GM19328 (cell line): ENCODE measurements around the gene CLEC2D.
"Not testable (repeated sequence)": the region's sequence is repeated elsewhere in the genome, so short reads cannot be mapped to it uniquely, and the experiment has no call there.

Source experiments
- ATAC-seq: cut with Tn5 transposase; IDR thresholded peaks from one replicate; pipeline ENCODE4 v1.9.1; 2021; ENCODE audit warnings: mild to moderate bottlenecking, moderate library complexity; ENCODE audit not compliant: unreplicated experiment

The CLEC2D gene, protein sequence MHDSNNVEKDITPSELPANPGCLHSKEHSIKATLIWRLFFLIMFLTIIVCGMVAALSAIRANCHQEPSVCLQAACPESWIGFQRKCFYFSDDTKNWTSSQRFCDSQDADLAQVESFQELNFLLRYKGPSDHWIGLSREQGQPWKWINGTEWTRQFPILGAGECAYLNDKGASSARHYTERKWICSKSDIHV

DNA sequence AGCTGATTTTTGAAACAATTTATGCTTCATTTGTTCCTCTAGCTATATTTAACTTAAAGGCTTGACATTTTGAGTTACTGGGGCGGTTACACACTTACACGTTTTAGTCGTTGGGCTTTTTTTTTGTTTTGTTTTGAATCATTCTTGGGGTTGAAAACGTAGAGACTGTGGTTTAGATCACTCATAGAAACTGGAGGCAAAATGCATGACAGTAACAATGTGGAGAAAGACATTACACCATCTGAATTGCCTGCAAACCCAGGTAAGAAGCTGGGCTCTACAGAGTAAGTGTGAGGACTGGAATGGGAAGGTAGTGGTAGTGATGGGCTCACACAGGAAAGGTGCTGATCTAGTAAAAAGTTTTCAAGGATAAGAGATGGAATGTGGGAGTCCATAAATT is at the start of gene CLEC2D:
Gene CLEC2D, plus strand, starts transcription at position 180 of the 400 bp plus-strand sequence. Its CDS starts 22 bp downstream, at position 202.
- ATAC-seq: peak; percentile 45

DNA sequence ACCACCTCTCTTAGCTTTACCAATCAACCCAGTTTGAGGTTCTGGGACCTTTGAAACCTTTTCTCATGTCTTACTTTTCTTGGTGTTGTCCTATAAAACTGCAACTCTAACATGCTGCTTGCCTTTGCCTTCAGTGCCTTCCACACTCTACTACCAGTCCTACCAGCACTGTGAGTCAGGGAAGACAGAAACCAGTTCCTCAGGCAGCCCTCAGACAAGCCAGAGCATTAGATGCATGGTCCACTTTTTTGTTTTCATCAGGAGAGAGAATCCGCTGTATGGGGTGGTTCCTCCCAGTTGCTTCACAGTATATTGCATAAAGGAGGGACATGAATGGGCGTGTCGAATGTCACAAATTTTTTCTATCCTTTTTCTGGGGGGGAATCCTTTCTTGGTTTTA is 44.5 kb upstream of the CLEC2D start:
- no peak for ATAC-seq

DNA sequence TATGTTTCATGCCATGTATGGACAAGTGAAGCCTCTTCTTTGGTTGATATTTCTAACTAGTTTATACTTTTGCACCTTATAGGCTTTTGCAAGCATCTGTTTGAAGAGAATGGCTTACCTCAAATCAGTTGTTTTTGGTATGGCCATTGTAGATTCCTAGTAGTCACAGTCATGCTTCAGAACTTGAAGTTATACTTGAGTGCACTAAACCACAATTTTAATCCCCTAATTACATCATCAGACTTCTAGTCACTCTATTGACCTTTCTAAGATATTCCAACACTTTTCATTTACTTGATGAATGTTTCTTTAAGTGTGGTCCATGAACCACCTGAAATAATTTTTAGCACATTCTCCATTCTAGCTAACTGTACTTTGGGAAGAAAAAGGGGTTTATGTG is 43.2 kb upstream of the CLEC2D start:
- ATAC-seq: no peak

DNA sequence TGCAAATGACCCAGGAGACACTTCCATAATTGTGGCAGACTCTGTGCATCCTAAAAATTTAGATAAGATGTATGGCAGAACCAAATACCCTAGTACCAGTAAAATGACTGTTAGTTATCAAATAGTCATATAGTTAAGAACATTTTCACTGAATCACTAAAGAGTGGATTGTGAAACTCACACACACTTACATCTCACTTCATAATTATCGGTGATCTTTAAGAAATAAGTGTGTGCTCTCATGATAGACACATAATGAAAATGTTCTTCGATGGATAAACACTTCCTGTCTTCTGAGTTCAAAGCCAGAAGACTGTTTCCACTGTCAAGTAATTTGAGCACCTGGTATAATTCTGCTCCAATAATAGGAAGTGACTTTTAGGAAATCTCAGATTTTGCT is 42.7 kb upstream of the CLEC2D start:
- no peak for ATAC-seq

DNA sequence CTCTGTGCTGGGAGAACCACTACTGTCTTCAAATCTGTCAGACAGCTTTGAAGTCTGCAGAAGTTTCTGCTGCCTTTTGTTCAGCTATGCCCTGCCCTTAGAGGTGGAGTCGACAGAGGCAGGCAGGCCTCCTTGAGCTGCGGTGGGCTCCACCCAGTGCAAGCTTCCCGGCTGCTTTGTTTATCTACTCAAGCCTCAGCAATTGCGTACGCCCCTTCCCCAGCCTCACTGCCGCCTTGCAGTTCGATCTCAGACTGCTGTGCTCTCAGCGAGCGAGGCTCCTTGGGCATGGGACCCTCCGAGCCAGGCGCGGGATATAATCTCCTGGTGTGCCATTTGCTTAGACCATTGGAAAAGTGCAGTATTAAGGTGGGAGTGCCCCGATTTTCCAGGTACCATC is 36.7 kb upstream of the CLEC2D start:
- no peak for ATAC-seq

DNA sequence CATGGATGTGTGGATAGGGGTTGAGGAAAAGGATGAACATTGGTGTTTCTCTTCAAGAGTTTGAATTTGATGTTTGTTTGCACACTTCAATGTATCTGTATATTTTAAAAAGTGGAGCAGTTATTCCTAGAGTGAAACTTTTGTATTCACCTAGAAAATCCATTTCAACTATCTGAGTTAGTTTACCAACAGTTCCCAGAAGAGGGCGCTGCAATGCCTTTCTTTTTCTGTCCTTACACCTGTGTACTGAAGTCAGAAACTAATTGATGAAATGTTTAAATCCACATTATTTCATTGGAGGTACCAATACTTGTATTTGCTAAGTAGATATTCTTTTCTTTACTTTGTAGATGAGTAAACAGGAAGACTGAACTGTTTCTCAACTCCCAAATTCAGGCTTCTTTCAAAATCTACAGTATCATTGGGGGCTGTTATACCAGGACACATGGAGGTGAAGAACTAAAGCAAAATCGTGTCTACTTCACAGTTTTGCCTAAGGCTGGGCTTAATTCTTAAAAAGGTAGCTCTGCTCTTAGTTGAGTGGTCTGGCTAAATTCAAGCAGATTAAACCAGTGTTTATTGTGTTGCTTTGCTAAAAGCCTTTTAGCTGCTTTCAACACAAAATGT is 35.2 kb upstream of the CLEC2D start:
- ATAC-seq: no peak

DNA sequence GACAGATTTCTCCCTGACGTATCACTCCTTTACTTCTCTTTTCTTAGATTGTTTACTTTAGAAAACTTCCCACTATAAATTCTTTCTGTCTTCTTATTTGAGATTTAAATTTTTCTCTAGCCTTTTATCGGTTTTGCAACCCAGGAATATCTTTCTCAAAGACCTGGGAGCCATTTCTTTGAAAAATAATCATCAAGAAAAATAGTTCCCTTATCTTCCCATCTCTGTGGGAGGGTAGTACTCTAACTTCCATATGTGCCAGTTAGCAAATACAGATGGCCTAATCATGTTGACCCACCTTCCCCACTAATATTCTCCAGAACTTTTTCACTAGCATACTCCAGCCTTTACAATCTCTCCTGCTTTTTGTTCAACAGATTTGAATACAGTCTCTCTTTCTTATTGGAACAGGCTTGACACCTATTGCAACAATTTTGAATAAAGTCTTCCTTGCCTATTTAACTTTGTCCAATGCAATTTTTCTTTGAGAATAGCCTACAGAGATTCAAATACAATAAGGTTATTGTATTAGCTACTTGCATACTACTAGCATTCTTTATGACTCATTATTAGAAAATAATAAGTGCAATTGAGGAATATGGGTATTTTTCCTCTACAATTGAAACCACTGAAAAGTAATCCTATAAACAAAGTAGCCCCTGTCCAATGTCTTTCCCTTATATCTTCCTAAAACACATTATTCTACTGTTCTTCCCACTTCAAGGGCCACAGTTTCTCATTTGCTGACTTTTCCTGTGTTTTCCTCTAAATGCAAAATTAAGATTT is 34.4 kb upstream of the CLEC2D start:
- ATAC-seq: no peak

DNA sequence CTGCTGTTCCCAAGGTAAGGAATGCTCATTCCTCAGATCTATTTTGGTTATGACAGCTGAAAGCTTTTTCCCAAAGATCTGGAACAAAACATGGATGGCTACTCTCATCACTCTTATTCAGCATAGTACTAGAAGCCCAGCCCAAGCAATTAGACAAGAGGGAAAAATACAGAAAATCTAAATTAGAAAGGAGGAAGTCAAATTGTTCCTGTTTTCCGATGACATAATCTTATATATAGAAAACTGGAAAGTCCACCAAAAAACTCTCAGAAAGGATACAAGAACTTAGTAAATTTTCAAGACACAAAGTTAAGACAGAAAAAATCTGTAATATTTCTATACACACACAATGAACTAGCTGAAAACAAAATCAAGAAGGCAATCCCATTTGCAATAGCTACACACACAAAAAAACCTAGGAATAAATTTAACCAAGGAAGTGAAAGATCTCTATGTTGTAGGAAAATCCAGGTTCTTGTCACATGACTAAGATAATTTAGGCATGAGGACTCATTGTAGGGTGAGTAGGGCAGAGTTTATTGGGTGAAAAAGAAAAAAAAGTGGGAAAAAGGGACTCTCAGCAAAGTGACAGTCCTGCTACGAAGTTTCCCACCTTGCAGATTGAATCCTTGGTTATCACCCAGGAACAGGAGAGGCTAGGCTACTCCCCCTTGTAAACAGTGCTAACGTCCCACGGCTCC is 33.2 kb upstream of the CLEC2D start:
- ATAC-seq: no peak

DNA sequence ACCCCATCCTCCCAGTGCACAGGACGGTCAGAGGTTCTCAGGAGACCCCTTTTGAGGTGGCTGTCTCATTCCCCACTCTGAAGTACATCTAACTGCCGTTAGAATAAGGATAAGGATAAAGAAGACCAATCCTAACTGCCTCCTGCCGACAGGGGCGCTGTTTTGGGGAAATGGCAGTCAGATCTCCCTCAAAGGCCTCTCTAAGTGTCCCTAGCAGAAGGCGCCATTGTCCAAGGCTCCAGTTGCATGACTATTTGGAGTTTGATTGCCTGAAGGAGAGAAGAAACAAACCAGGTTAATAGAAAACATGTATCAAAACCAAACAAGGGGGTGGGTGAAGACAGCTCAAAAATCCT is 32.7 kb upstream of the CLEC2D start:
- no peak for ATAC-seq

DNA sequence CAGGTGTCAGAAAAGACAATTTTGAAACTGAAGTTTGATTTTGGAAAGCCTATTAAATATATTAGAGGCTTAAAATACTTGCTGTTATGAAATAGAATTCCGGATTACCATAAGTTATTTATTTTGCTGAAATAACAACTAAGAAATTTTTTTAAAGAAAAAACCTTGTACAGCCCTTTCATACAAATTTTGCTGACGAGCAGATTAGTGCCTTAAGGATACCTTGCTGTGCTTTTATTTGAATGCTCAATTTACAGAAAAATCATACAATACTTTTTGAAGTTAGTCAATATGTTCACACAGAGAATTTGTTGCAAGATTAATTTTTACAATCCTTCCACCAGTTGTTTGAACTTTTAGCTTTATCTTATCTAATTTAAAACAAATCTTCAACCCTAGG is 29.5 kb upstream of the CLEC2D start:
- no peak for ATAC-seq

DNA sequence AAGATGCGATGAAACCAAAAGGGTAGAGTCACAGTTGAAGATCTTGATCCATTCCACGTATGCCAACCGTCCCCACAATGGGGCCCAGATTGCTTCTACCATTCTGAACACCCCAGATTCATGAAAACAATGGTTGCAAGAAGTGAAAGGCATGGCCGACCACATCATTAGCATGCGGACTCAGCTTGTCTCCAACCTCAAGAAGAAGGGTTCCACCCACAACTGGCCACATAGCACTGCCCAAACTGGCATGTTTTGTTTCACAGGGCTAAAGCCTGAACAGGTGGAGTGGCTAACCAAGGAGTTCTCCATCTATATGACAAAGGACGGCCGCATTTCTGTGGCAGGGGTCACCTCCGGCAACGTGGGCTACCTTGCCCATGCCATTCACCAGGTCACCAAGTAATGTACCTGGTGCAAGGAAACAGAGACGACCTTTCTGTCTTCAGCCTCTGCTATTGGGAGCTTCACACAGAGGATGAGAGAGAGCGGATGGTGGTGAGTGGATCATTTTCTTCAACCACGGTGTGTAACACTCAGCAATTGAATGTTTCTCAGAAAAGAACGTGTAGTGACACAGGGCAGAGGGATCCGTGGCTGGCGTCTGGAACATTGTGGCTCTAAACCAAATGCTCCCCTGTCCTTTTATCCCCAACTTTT is 26.8 kb upstream of the CLEC2D start:
- no peak for ATAC-seq

DNA sequence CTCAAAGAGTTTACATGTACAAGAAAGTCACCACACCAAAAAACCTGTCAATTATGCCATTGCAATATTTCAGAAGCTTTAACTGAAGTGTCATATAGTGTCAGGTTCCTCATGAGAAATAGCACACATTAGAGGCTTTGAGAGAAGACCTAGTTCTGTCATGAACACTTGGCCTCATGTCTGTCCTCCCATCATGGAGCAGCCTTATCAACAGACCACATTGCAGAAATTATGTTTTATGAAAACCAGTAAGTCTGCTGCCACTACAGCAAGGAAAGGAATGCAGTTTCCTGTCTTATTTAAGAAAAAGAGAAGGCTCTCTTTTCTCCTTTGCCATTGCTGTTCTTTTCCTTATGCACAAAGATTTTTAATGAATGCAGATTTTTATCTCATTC is 26.2 kb upstream of the CLEC2D start:
- ATAC-seq: no peak

DNA sequence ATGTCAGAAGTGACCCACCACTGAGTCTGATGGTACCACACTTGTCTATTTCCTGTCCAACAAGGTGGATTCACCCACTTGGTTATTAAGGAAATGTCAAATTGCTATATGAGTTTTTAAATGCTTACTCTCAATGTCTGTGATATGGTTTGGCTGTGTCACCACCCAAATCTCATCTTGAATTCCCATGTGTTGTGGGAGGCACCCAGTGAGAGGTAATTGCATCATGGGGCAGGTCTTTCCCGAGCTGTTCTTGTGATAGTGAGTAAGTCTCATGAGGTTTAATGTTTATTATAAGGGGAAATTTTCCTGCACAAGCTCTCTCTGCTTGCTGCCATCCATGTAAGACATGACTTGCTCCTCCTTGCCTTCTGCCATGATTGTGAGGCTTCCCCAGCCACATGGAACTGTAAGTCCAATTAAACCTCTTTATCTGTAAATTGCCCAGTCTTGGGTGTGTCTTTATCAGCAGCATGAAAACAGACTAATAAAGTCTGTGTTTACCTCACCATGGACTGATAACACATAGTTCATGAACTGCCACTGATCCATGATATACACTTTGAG is 24.4 kb upstream of the CLEC2D start:
- ATAC-seq: not testable (repeated sequence)

DNA sequence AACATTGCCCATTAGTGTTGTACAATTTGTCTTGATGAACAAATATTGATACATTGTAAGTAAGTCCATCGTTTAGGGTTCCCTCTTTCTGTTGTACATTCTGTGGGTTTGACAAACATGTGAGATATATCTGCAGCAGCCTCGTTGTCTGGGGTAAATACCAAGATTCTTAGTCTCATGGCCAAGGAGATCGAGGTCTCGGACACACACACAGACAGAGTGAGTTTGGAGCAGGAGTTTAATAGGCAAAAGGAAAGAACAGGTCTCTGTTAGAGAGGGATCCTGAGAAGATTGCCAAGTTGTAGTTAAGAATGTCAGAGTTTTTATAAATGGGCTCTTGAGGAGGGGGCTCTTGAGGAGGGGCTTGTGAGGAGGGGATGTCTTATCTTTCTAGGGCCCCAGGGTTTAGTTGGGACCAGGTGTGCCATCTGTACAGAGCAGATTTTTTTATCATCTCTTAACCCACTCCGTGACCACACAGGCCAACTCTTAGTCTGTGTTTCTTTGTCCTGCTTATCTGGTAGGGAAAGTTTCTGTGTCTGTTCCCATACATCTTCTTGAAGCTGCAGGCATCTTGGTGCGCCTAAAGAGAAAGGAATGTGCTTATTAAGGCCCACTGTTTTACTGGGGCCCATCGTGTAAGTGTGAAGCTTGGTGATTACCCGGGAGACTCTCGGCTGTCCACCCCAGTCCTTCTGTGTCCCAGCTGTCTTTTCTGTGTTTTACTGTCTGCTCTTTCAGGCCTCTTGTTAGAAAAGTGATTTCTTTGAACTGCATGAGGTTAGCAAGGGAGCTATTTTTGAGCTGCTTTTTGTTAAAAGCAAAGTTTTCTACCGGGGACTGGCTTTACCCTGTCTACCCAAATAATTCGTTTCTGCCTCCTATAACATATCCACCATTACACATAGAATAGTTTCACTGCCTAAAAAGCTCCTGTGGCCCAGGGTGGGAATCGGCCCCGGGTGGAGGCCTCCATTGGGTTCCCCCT is 22.4 kb upstream of the CLEC2D start:
- peak; percentile 11 for ATAC-seq

DNA sequence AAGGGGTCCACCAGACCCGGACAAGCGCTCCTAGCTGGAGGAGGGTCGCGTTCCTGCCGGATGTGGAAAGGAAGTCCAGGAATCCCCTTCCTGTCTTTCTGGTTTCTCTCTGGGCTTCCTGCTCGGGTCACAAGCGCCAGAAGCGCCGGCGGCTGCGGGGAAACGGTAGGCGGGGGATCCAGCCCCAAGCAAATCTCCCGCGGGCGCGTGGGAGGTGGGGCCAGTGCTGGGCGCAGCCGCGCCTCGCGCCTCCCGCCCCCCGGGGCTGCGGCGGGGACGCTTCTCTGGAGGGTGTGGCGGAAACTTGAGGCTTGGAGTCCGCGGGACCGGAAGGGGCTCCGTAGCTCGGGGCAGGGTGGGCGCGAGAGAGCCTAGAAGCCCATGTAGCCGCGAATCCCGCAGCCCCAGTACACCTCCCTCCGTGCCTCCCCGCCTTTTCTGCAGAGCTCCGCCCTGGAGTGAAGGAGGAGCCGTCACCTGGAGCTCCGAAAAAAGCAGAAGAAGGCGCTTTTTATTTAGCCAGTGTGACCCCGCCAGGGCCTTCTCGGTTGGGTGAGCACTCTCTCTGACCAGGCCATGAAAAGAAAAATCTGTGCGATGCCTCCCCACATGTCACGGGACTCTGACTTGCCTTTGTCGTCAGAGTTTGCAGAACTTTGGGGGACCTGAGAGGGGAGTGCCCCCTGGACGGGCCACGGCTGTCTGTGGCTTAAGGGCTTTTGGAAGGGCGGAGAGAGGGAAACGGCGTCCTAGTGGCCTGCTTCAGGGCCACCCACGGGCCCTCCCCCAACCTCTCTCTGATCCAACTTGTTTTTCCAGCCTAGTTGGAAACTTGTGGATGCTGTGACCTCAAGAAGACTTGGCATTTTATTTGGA is 21.4 kb upstream of the CLEC2D start:
- peak; percentile 65 for ATAC-seq

DNA sequence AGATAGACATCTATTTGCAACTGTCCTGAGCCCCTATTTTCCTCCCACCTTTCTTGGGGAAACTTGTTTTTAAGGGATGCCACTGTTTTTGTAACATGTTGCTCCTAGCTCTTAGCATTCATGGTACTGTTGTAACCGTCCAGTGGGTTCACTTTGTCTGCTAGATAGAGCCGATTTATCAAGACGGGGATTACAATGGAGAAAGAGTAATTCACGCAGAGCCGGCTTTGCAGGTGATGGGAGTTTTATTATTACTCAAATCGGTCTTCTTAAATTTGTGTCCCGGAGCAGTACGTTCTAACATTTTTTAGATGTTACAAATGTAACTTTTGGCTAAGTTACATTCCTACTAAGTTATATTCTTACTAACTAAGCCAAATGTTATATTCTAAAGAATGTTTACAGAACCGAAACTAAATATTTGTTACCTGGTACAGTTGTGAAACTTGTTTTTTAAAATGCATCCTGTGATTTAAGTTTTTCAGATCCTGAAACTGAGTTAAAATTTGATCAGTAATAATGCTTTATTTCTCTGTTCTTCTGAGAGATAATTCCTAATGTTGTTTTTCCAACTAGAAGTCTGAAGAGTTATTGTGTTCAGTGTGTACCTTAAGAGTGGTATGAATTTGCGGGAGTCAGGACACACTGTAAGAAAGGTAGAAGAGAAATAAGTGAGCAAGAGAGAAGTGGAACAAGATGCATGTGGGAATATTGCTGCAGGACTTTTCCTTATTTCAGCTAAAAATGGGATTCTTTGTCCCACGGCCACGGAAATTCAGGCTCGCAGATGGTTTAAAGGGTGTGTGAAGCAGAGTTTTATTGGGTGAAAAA is 20.6 kb upstream of the CLEC2D start:
- no peak for ATAC-seq

DNA sequence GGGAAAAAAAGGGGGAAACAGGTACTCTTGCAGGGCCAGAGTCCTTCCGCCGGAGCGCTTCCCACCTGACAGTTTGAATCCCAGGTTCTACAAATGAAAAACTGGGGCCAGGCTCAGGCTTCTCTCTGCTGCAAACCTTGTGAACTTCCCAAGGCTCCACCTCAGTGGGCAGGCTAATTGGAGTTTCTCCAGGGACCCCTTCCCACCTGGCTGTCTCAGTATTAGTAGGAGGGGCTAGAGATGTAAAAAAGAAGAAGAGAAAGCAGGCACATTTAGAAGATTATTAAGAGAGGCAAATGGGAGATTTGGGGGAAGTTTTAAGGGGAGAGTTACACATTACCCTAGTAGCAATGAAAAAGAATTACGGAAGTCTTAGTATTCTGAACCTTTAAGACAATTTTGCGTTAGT is 20.0 kb upstream of the CLEC2D start:
- ATAC-seq: no peak

DNA sequence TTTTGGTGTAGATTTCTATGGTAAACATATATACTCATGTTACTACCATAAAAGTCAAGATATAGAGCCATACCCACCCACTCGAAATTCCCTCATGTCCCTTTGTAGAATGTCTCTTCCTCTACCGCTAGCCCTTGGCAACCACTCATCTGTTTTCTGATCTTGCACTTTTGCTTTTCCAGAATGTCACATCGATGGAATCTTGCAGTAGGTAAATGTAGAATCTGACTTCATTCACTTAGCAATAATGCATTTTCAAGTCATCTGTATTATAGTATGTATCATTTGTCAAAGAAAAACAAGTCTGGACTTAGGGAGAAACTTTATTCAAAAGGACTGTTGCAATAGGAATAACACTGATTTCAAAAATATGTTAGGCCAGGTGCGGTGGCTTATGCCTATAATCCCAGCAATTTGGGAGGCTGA is 19.3 kb upstream of the CLEC2D start:
- no peak for ATAC-seq
